UCSD-AML1 (cell line): ENCODE data around the gene SQOR.

Experiments used
- DNase-seq: peaks from one replicate; lab custom pipeline; 2025; ENCODE audit not compliant: unreplicated experiment; lab: John Stamatoyannopoulos, UW

Gene SQOR

GRCh38 chr15:45630917-45631691, 3.7 kb upstream of the SQOR start:
- no peak for DNase-seq

- no peak for DNase-seq
These were observed 3.1 kb upstream of the SQOR start for GRCh38 chr15:45631776-45632175.

- DNase-seq, result peak; percentile 75
These were observed 386 bp downstream of the SQOR start for GRCh38 chr15:45635191-45635638.

- no peak for DNase-seq
These were observed 999 bp downstream of the SQOR start for GRCh38 chr15:45635763-45636292.

- DNase-seq, result no peak
These were observed 2.3 kb downstream of the SQOR start for GRCh38 chr15:45637141-45637540.

- peak; percentile 37 for DNase-seq
These were observed 2.8 kb downstream of the SQOR start for GRCh38 chr15:45637552-45638033.

- no peak for DNase-seq
These were observed 5.8 kb downstream of the SQOR start for GRCh38 chr15:45640616-45641015.

- no peak for DNase-seq
These were observed 6.5 kb downstream of the SQOR start for GRCh38 chr15:45641374-45641781.

GRCh38 chr15:45641999-45642932, 7.4 kb downstream of the SQOR start:
- no peak for DNase-seq

GRCh38 chr15:45644437-45644836, 9.6 kb downstream of the SQOR start:
- DNase-seq, result no peak

- no peak for DNase-seq
These were observed 10.5 kb downstream of the SQOR start for GRCh38 chr15:45645026-45645980.

- no peak for DNase-seq
These were observed 11.4 kb downstream of the SQOR start for GRCh38 chr15:45646220-45646619.

GRCh38 chr15:45647828-45648227, 13.0 kb downstream of the SQOR start:
- no peak for DNase-seq

GRCh38 chr15:45648521-45649200, 13.8 kb downstream of the SQOR start:
- DNase-seq, result no peak

GRCh38 chr15:45650007-45650406, 15.2 kb downstream of the SQOR start:
- peak; percentile 20 for DNase-seq

- no peak for DNase-seq
These were observed 16.2 kb downstream of the SQOR start for GRCh38 chr15:45650889-45651525.

- peak; percentile 18 for DNase-seq
These were observed 19.0 kb downstream of the SQOR start for GRCh38 chr15:45653702-45654424.

- no peak for DNase-seq
These were observed 19.9 kb downstream of the SQOR start for GRCh38 chr15:45654749-45655148.

GRCh38 chr15:45657254-45657653, 22.4 kb downstream of the SQOR start:
- DNase-seq, result no peak
